ENCODE results near the gene CLASP1.

The CLASP1 gene

DNA sequence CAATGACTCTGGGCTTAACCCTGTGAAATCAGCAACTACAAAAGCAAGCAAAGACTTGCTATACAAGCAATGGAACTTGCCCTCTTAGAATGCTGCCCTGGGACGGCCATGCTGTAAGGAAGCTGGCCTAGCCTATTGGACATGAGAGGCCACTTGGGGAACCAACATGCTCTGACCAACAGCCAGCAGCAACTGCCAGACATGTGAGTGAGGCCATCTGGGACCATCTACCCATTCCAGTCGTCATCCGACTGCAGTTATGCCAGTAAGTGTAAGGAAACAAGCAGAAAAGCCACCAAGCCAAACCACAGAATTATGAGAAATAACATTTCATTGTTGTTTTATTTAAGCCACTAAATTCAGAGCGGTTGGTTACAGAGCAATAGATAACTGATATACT, 40.9 kb downstream of the CLASP1 start:
- H3F3A ChIP-seq (ENCODE audit: insufficient read depth, low read length), result peaks cover 7% of the 10 kb centered on the region
- 0 out of 2 replicates have a peak, but pooled peaks cover 2% of the 10 kb centered on the region for H3K9me3 ChIP-seq (ENCODE audit: low read length)
- H4K20me1 ChIP-seq (ENCODE audit: insufficient read depth, low read length), result no peaks in the 10 kb centered on the region
- peaks cover 1% of the 10 kb centered on the region for H3K4me1 ChIP-seq (ENCODE audit: insufficient read depth, low read length, severe bottlenecking)
- peaks cover 29% of the 10 kb centered on the region for H3K79me2 ChIP-seq (ENCODE audit: insufficient read depth, low read length)
- H3K9ac ChIP-seq (ENCODE audit: low read length), result no peak overlapping the region
- H3K4me3 ChIP-seq (ENCODE audit: low read depth, low read length, poor library complexity, severe bottlenecking), result no peak overlapping the region
- no peaks in the 10 kb centered on the region for H3K9me2 ChIP-seq (ENCODE audit: low read depth, low read length)
- TF ChIP-seq, protein P1, sequence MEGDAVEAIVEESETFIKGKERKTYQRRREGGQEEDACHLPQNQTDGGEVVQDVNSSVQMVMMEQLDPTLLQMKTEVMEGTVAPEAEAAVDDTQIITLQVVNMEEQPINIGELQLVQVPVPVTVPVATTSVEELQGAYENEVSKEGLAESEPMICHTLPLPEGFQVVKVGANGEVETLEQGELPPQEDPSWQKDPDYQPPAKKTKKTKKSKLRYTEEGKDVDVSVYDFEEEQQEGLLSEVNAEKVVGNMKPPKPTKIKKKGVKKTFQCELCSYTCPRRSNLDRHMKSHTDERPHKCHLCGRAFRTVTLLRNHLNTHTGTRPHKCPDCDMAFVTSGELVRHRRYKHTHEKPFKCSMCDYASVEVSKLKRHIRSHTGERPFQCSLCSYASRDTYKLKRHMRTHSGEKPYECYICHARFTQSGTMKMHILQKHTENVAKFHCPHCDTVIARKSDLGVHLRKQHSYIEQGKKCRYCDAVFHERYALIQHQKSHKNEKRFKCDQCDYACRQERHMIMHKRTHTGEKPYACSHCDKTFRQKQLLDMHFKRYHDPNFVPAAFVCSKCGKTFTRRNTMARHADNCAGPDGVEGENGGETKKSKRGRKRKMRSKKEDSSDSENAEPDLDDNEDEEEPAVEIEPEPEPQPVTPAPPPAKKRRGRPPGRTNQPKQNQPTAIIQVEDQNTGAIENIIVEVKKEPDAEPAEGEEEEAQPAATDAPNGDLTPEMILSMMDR (IDR thresholded peaks at IDR 0.05; ENCODE audit: low read length), result no peak
- no peak for TF ChIP-seq EZH2 (IDR thresholded peaks at IDR 0.05; ENCODE audit: borderline replicate concordance, low read length)
- no peak overlapping the region for H2AFZ ChIP-seq (ENCODE audit: low read length)
- H3K36me3 ChIP-seq (ENCODE audit: insufficient read depth, low read length), result peaks cover 25% of the 10 kb centered on the region
- no peaks in the 10 kb centered on the region for H3K27me3 ChIP-seq (ENCODE audit: insufficient read depth, low read length)
- no peak overlapping the region for H3K4me2 ChIP-seq (ENCODE audit: low read length)
- H3K27ac ChIP-seq (ENCODE audit: low read depth, low read length, poor library complexity, severe bottlenecking), result no peak overlapping the region

DNA sequence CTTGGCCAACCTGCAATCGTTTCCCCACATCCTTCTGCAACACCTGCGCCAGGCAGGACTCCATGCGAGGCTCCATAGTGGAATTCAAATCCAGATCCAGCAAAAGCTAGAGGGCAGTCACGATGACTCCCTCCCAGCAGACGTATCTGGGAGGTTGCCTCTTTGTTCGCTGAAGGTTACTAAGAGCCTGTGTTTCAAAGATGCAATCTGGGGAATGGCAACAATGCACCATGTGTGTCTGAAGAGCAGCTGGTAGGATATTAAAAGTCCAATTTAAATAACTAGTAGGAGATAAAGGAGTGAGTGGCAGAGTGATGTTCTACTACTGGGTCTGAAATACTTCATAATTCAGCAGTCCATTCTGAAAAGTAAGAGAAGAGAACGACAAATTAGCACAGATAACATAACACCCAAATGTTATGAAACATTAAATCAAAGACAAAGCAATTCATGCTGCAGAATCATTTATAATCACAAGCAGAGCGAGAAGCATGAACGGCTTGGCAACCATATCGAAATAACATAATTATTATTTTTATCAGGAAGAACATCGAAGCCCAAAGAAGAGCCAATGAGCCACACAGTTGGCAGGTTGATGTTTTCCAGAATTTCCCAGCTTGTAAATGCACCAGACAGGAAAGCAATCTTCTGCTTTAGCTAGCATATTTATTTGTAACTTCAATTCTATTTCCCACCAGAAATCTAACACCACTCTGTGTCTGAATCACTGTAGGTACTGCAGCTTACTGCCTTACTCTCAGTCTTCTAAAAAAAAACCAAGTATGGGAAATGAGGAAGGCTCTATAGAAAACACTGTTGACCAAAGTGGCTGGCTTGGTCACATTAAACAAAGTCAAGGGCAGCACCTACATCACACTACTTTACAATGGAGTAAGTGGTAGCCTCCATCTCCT, 43.2 kb downstream of the CLASP1 start:
- Histone ChIP-seq H3K4me3 (ENCODE audit: low read depth, low read length, poor library complexity, severe bottlenecking) (no peak overlapping the region), H3K36me3 (ENCODE audit: insufficient read depth, low read length) (peaks cover 42% of the 10 kb centered on the region), H3F3A (ENCODE audit: insufficient read depth, low read length) (peaks cover 7% of the 10 kb centered on the region), H3K9ac (ENCODE audit: low read length) (no peak overlapping the region), H3K9me3 (ENCODE audit: low read length) (no peaks in the 10 kb centered on the region), H3K9me2 (ENCODE audit: low read depth, low read length) (no peaks in the 10 kb centered on the region), H3K79me2 (ENCODE audit: insufficient read depth, low read length) (peaks cover 41% of the 10 kb centered on the region), H3K27ac (ENCODE audit: low read depth, low read length, poor library complexity, severe bottlenecking) (no peak overlapping the region), H3K27me3 (ENCODE audit: insufficient read depth, low read length) (no peaks in the 10 kb centered on the region), H3K4me2 (ENCODE audit: low read length) (no peak overlapping the region), H4K20me1 (ENCODE audit: insufficient read depth, low read length) (no peaks in the 10 kb centered on the region), H2AFZ (ENCODE audit: low read length) (no peak overlapping the region), H3K4me1 (ENCODE audit: insufficient read depth, low read length, severe bottlenecking) (peaks cover 4% of the 10 kb centered on the region)
- TF ChIP-seq, protein P1 (IDR thresholded peaks at IDR 0.05; ENCODE audit: low read length), result no peak
- no peak for TF ChIP-seq EZH2 (IDR thresholded peaks at IDR 0.05; ENCODE audit: borderline replicate concordance, low read length)

DNA sequence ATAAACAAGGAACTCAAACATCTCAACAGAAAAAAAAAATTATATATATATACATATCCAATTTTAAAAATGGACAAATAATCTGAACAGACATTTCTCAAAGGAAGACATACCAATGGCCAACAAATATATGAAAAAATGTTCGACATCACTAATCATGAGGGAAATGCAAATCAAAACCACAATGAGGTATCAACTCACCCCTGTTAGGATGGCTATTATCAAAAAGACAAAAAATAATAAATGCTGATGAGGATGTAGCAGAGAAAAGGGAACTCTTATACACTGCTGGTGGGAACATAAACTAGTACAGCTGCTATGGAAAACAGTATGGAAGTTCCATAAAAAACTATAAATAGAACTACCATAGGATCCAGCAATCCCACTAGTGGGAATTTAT, 46.1 kb downstream of the CLASP1 start:
- peaks cover 41% of the 10 kb centered on the region for H3K79me2 ChIP-seq (ENCODE audit: insufficient read depth, low read length)

More for the DNA sequence above, 46.1 kb downstream of the CLASP1 start:
- H3K9ac ChIP-seq (ENCODE audit: low read length), result no peak overlapping the region
- no peak overlapping the region for H3K4me3 ChIP-seq (ENCODE audit: low read depth, low read length, poor library complexity, severe bottlenecking)
- H3K9me2 ChIP-seq (ENCODE audit: low read depth, low read length), result no peaks in the 10 kb centered on the region
- peaks cover 29% of the 10 kb centered on the region for H3K4me1 ChIP-seq (ENCODE audit: insufficient read depth, low read length, severe bottlenecking)
- peaks cover 3% of the 10 kb centered on the region; the same call in 1 of the 2 replicates for H3F3A ChIP-seq (ENCODE audit: insufficient read depth, low read length)
- no peaks in the 10 kb centered on the region for H3K27me3 ChIP-seq (ENCODE audit: insufficient read depth, low read length)
- H3K9me3 ChIP-seq (ENCODE audit: low read length), result no peaks in the 10 kb centered on the region
- no peaks in the 10 kb centered on the region for H4K20me1 ChIP-seq (ENCODE audit: insufficient read depth, low read length)
- H3K36me3 ChIP-seq (ENCODE audit: insufficient read depth, low read length), result peaks cover 42% of the 10 kb centered on the region
- no peak overlapping the region for H2AFZ ChIP-seq (ENCODE audit: low read length)
- no peak overlapping the region for H3K27ac ChIP-seq (ENCODE audit: low read depth, low read length, poor library complexity, severe bottlenecking)
- no peak overlapping the region for H3K4me2 ChIP-seq (ENCODE audit: low read length)
- no peak for TF ChIP-seq EZH2 (IDR thresholded peaks at IDR 0.05; ENCODE audit: borderline replicate concordance, low read length)
- TF ChIP-seq, protein P1 (IDR thresholded peaks at IDR 0.05; ENCODE audit: low read length), result no peak

All from OCI-LY1 (cell line).